OCI-LY7 (cell line): Measurements from ENCODE around the gene SFTPD. TPM values are rescaled to one million over a fixed set of nuclear protein-coding genes. Genes with fewer than 3 reads are reported as not detected.

Source experiments
- BruUV-seq: library from RNA; stranded (reverse); fragments of 400-500 nt; replicated peaks from 2 replicates; lab custom pipeline; 2021; lab: Mats Ljungman, UMichigan
- CTCF ChIA-PET: fragments of 300-600 bp; sonication (Branson Sonifier 250); formaldehyde crosslinking; loops from one replicate; lab custom pipeline; 2022; ENCODE audit warnings: antibody characterized with exemption; ENCODE audit not compliant: unreplicated experiment; lab: Charles Lee
- POLR2A ChIA-PET: fragments of 300-600 bp; sonication (Branson Sonifier 250); formaldehyde crosslinking; loops from one replicate; lab custom pipeline; 2022; ENCODE audit warnings: antibody characterized with exemption; lab: Charles Lee
- DNase-seq: peaks from one replicate; pipeline ENCODE4 v3.0.0-alpha.2; 2015; ENCODE audit warnings: low spot score
- H2AFZ ChIP-seq: fragments of 200-600 bp; sonication (generic), shearing (Covaris generic); 2 replicates; pipeline ENCODE4 v1.6.1; 2014; ENCODE audit warnings: mild to moderate bottlenecking, antibody characterized with exemption, low read length, moderate library complexity
- H3K27ac ChIP-seq: fragments of 200-600 bp; sonication (generic); 2 replicates; pipeline ENCODE4 v1.5.1; 2014; ENCODE audit warnings: mixed run types, low read depth, mild to moderate bottlenecking, moderate library complexity, low read length, inconsistent platforms; ENCODE audit not compliant: poor library complexity, severe bottlenecking
- H3K36me3 ChIP-seq: fragments of 200-600 bp; sonication (generic); 2 replicates; pipeline ENCODE4 v1.6.1; 2014; ENCODE audit warnings: mild to moderate bottlenecking, antibody characterized with exemption, low read length, moderate library complexity, mixed read lengths; ENCODE audit not compliant: insufficient read depth
- H3K4me1 ChIP-seq: fragments of 200-600 bp; sonication (generic); 2 replicates; pipeline ENCODE4 v1.5.1; 2014; ENCODE audit warnings: mild to moderate bottlenecking, low read length; ENCODE audit not compliant: insufficient read depth, poor library complexity, severe bottlenecking
- H3K4me2 ChIP-seq: fragments of 200-600 bp; sonication (generic); 2 replicates; pipeline ENCODE4 v1.6.1; 2014; ENCODE audit warnings: mild to moderate bottlenecking, low read length
- H3K4me3 ChIP-seq: fragments of 200-600 bp; sonication (generic); 2 replicates; pipeline ENCODE4 v1.5.1; 2014; ENCODE audit warnings: mild to moderate bottlenecking, low read depth, low read length; ENCODE audit not compliant: poor library complexity, severe bottlenecking
- H3K79me2 ChIP-seq: fragments of 200-600 bp; sonication (generic); 2 replicates; pipeline ENCODE4 v1.6.1; 2016; ENCODE audit warnings: low read depth, mild to moderate bottlenecking, low read length, moderate library complexity, mixed read lengths; ENCODE audit not compliant: insufficient read depth
- H3K9me2 ChIP-seq: fragments of 200-600 bp; sonication (generic); 2 replicates; pipeline ENCODE4 v1.6.1; 2016; ENCODE audit warnings: mild to moderate bottlenecking, low read length, mixed read lengths; ENCODE audit not compliant: insufficient read depth
- H3K9me3 ChIP-seq: fragments of 200-600 bp; sonication (generic); 2 replicates; pipeline ENCODE4 v1.6.1; 2014; ENCODE audit warnings: mild to moderate bottlenecking, mixed run types, low read length, mixed read lengths
- H4K20me1 ChIP-seq: fragments of 200-600 bp; sonication (generic); 2 replicates; pipeline ENCODE4 v1.6.1; 2014; ENCODE audit warnings: mild to moderate bottlenecking, antibody characterized with exemption, low read length, moderate library complexity, mixed read lengths; ENCODE audit not compliant: insufficient read depth
- CTCF ChIP-seq: fragments of 200-600 bp; sonication (generic); conservative IDR thresholded peaks from 2 replicates; pipeline ENCODE4 v1.5.1; 2014; ENCODE audit warnings: mild to moderate bottlenecking, antibody characterized with exemption, low read length, moderate library complexity, mixed read lengths
- EZH2phosphoT487 ChIP-seq: fragments of 200-600 bp; sonication (generic); IDR thresholded peaks from 2 replicates; pipeline ENCODE4 v1.6.1; 2018; ENCODE audit warnings: low read depth, borderline replicate concordance, mild to moderate bottlenecking, mixed run types, antibody characterized with exemption, low read length, moderate library complexity, mixed read lengths
- intact Hi-C: fragments of 100-400 bp; cut with micrococcal nuclease; formaldehyde crosslinking; loops from one replicate; pipeline ENCODE4 v1.10.0; 2022; ENCODE audit not compliant: unreplicated experiment
- total RNA-seq, 2 experiments: library from RNA; depleted of rRNA in 1 of 2; stranded (reverse); fragments of >200 nt in 1 of 2; shearing (Covaris generic) in 1 of 2; gene quantifications; 2 replicates each; pipeline ENCODE4 v1.2.3, GENCODE V29; 2014 to 2022

SFTPD gene
- total RNA-seq, 2 experiments from 2014 or later, result not detected

- H3K36me3 ChIP-seq, result no peaks in the 10 kb centered on the region
- CTCF ChIA-PET, result no interaction called here
Observed at GRCh38 chr10:79981450-79982361, 32.8 kb upstream of the SFTPD start.

GRCh38 chr10:79980711-79981110 lies 31.8 kb upstream of the SFTPD start:
- Histone ChIP-seq H4K20me1 (no peaks in the 10 kb centered on the region), H3K4me3 (no peak overlapping the region), H3K79me2 (no peaks in the 10 kb centered on the region), H3K9me3 (no peaks in the 10 kb centered on the region), H2AFZ (no peak overlapping the region), H3K36me3 (no peaks in the 10 kb centered on the region), H3K9me2 (no peaks in the 10 kb centered on the region), H3K4me2 (no peak overlapping the region), H3K4me1 (no peaks in the 10 kb centered on the region), H3K27ac (no peak overlapping the region)
- DNase-seq, result no peak
- TF ChIP-seq EZH2phosphoT487, result no peak
- TF ChIP-seq CTCF, result no peak
- CTCF ChIA-PET, result no interaction called here
- intact Hi-C loops, result no loop called here
- POLR2A ChIA-PET, result interaction anchor here (0.6 kb wide), 1 partner anchor 435 kb away, joined by 3 read pairs; no protein-coding TSS in a partner anchor
- BruUV-seq, result no TSS peak

More at GRCh38 chr10:79981450-79982361, 32.8 kb upstream of the SFTPD start:
- H3K9me3 ChIP-seq, result no peaks in the 10 kb centered on the region
- H2AFZ ChIP-seq, result no peak overlapping the region
- H3K4me3 ChIP-seq, result no peak overlapping the region
- no TSS peak for BruUV-seq
- intact Hi-C loops, result no loop called here
- H4K20me1 ChIP-seq, result no peaks in the 10 kb centered on the region
- TF ChIP-seq EZH2phosphoT487, result no peak
- no peak for TF ChIP-seq CTCF
- no peak overlapping the region for H3K27ac ChIP-seq
- POLR2A ChIA-PET, result no interaction called here
- no peak for DNase-seq
- no peaks in the 10 kb centered on the region for H3K79me2 ChIP-seq
- H3K4me2 ChIP-seq, result no peak overlapping the region
- H3K4me1 ChIP-seq, result no peaks in the 10 kb centered on the region
- no peaks in the 10 kb centered on the region for H3K9me2 ChIP-seq
